ENCODE data around the gene TAF1C. TPM values are rescaled to one million over a fixed set of nuclear protein-coding genes. Genes with fewer than 3 reads are reported as not detected.

Gene TAF1C
- total RNA-seq, 2 donors from 2014 or later: 43.7 to 75.9 TPM

DNA sequence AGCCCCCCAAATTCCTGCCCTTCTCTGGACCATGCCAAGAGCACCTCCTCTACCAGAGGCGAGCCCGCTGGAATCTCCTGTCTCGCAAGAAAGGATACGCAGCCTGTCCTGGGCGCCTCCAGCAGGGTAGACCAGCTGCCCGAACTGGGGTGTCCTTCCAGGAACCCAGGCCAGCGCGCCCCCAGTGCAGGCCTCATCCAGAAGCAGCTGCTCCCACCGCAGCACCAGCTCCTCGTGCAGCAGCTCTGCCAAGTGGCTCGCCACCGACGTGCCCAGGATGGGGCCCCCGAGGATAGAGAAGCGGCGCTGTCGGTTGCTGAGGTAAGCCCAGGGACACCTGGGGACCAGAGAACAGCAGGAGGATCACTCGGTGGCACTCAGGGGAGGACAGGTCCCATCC lies 4.8 kb downstream of the TAF1C start:
- peaks cover 16 to 25% of the 10 kb centered on the region in 2 donors for H3K4me1 ChIP-seq (ENCODE audit: control insufficient read depth in 1 of 2, low read depth in 2 of 2)
- peaks cover 42% of the 10 kb centered on the region for H3K36me3 ChIP-seq
- H3K4me3 ChIP-seq: no peak overlapping the region
- H3K27me3 ChIP-seq (replicated peaks; ENCODE audit: insufficient read depth): no peaks in the 10 kb centered on the region
- DNase-seq (ENCODE audit: low spot score) (no peak), ATAC-seq (ENCODE audit: insufficient number of reproducible peaks, low FRiP score, low read depth) (no peak)
- H3K9me3 ChIP-seq: no peaks in the 10 kb centered on the region
- no peak overlapping the region for H3K27ac ChIP-seq
- TF ChIP-seq, protein P1, sequence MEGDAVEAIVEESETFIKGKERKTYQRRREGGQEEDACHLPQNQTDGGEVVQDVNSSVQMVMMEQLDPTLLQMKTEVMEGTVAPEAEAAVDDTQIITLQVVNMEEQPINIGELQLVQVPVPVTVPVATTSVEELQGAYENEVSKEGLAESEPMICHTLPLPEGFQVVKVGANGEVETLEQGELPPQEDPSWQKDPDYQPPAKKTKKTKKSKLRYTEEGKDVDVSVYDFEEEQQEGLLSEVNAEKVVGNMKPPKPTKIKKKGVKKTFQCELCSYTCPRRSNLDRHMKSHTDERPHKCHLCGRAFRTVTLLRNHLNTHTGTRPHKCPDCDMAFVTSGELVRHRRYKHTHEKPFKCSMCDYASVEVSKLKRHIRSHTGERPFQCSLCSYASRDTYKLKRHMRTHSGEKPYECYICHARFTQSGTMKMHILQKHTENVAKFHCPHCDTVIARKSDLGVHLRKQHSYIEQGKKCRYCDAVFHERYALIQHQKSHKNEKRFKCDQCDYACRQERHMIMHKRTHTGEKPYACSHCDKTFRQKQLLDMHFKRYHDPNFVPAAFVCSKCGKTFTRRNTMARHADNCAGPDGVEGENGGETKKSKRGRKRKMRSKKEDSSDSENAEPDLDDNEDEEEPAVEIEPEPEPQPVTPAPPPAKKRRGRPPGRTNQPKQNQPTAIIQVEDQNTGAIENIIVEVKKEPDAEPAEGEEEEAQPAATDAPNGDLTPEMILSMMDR (IDR thresholded peaks at IDR 0.05): no peak

DNA sequence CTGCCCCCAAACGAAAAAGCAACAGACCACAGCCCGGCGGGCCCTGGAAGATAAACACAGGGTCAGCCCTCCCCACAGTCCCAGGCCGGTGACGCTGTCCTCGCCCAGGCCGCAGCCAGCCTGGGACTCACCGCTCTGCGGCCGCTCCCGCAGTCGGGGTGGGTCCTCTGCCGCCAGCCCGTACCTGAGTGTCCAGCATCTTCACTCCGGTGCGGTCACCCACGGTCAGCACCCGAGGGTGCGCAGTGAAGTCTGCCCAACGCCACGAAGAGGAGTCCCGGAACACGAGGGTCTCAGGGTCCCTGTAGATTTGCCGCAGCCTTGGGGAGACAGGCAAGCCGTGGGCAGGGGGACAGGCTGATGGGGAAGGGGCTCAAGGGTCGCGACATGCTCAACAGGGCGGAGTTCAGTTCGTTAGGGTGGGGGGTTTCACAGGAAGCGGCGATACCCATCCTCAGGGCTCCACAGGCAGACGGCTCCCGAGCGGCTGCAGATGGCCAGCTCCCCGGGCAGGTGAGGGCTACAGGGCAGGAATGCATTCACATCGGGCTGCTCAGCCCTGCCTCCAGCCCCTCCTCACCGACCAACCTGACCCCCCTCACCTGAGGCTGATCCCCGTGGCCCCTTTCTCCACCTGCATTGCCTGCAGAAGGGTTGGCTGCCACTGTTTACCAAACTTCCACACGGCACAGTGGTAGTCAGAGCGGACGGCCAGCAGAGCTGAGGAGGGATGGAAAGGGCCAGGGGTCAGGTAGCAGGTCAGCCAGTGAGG lies 5.5 kb downstream of the TAF1C start:
- no peak overlapping the region for H3K4me3 ChIP-seq
- H3K4me1 ChIP-seq (ENCODE audit: control insufficient read depth in 1 of 2, low read depth in 2 of 2): peaks cover 21 to 32% of the 10 kb centered on the region in 2 donors
- peaks cover 42% of the 10 kb centered on the region for H3K36me3 ChIP-seq
- no peak for DNase-seq (ENCODE audit: low spot score)
- no peaks in the 10 kb centered on the region for H3K9me3 ChIP-seq
- no peaks in the 10 kb centered on the region for H3K27me3 ChIP-seq (replicated peaks; ENCODE audit: insufficient read depth)
- no peak for ATAC-seq (ENCODE audit: insufficient number of reproducible peaks, low FRiP score, low read depth)
- TF ChIP-seq, protein P1 (IDR thresholded peaks at IDR 0.05): no peak
- no peak overlapping the region for H3K27ac ChIP-seq

DNA sequence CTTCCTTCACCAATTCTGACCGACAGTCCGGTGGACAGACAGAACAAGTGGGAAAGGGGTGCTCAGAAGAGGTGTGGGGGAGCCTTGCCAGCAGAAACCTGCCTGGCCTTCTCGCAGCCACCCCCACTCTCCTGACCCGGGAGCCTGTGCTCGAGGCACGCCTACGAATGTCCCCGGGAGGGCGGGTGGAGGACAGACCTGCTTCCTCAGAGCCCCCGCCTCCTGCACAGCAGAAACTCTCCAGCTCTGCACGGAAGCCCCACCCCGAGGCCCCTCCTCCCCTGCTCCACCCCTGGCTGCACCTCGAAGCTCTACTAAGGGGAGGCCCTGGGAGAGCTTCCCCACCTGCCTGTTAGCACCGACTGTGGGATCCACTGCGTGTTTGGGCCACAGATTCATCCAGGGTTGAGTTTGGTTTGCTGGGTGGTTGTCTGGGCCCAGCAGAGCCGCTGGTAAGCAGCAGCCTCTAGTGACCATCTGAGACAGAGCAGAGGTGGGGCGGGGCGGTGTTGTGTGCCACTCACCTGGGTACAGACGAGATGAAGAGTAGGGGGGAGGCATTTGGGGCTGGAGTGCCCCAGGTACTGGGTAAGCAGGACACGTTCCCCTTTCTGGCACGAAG lies 6.2 kb downstream of the TAF1C start:
- no peak for ATAC-seq (ENCODE audit: insufficient number of reproducible peaks, low FRiP score, low read depth)
- DNase-seq (ENCODE audit: low spot score): no peak
- Histone ChIP-seq H3K36me3 (peaks cover 42% of the 10 kb centered on the region), H3K27me3 (replicated peaks; ENCODE audit: insufficient read depth) (no peaks in the 10 kb centered on the region), H3K27ac (no peak overlapping the region), H3K9me3 (no peaks in the 10 kb centered on the region), H3K4me1 (ENCODE audit: control insufficient read depth in 1 of 2, low read depth in 2 of 2) (peaks cover 20 to 32% of the 10 kb centered on the region in 2 donors), H3K4me3 (no peak overlapping the region)
- TF ChIP-seq, protein P1 (IDR thresholded peaks at IDR 0.05): no peak

DNA sequence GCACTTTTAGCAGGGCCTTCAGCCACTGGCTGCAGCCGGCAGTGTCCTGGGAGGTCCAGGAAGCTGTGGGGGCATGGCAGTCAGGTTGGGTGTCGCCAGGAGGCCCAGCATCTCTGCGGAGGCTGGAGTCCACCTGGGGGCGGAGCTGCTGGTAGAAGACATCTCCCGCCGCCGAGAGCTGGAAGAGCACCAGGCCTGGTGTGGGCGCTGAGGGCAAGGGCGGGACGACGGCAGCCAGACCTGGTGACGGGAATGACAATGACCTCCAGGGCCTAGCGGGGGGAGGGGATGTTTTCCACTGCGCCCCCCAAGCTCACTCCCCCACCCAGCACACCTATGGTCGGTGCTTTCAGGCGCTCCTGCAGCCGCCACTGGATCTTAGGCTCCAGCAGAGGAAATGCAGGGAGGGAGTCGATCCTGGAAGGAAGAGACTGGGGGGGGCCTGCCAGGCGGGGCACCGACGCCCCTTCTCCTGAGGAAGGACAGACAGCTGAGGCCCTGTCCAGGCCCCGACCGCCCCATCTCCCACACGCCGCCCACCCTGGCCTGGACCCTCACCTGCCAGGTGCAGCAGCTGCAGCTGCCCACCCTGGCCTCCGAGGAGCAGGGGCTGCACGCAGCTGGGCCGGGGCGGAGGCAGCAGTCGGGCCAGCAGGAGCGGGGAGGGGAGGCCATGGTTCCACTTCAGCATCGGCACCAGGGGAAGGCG lies 7.1 kb downstream of the TAF1C start:
- peaks cover 20 to 34% of the 10 kb centered on the region in 2 donors for H3K4me1 ChIP-seq (ENCODE audit: control insufficient read depth in 1 of 2, low read depth in 2 of 2)
- no peaks in the 10 kb centered on the region for H3K9me3 ChIP-seq
- no peak overlapping the region for H3K4me3 ChIP-seq
- peaks cover 42% of the 10 kb centered on the region for H3K36me3 ChIP-seq
- no peaks in the 10 kb centered on the region for H3K27me3 ChIP-seq (replicated peaks; ENCODE audit: insufficient read depth)
- no peak for DNase-seq (ENCODE audit: low spot score)
- TF ChIP-seq, protein P1 (IDR thresholded peaks at IDR 0.05): no peak
- no peak overlapping the region for H3K27ac ChIP-seq
- ATAC-seq (ENCODE audit: insufficient number of reproducible peaks, low FRiP score, low read depth): no peak

Measured in thoracic aorta (tissue), 2 donors.